H1 (cell line): Measurements from ENCODE around the gene FECH. TPM values are rescaled to one million over a fixed set of nuclear protein-coding genes. Genes with fewer than 3 reads are reported as not detected.

Experiments used
- CTCF ChIA-PET: fragments of 300-600 bp; sonication (Branson Sonifier 250); formaldehyde crosslinking; loops from one replicate; lab custom pipeline; 2021; ENCODE audit not compliant: partially characterized antibody; lab: Charles Lee
- POLR2A ChIA-PET: fragments of 300-600 bp; sonication (Branson Sonifier 250); formaldehyde crosslinking; loops from one replicate; lab custom pipeline; 2021; ENCODE audit warnings: inconsistent platforms; ENCODE audit not compliant: partially characterized antibody; lab: Charles Lee
- DNase-seq, 2 experiments: peaks; one replicate each; pipeline versions ENCODE4 v3.0.0 to v3.0.0-alpha.2; 2010 to 2022; ENCODE audit warnings: low spot score in 2 of 2, low read depth in 1 of 2, mixed read lengths in 1 of 2
- FAIRE-seq: peaks from 2 replicates; lab custom pipeline; 2011; peaks lifted over from hg19 to GRCh38; lab: Jason Lieb, UNC
- H2AFZ ChIP-seq: 2 replicates; pipeline ENCODE4 v1.8.1; 2012; ENCODE audit warnings: low read length, inconsistent platforms
- H2AK5ac ChIP-seq: 2 replicates; pipeline ENCODE4 v1.6.1; 2013; ENCODE audit warnings: low read depth, low read length
- H2BK120ac ChIP-seq: replicated peaks from 2 replicates; pipeline ENCODE3; 2013; ENCODE audit warnings: low read depth, low read length, inconsistent platforms
- H2BK12ac ChIP-seq: 2 replicates; pipeline ENCODE4 v1.6.1; 2013; ENCODE audit warnings: low read depth, low read length
- H2BK15ac ChIP-seq: 2 replicates; pipeline ENCODE4 v1.6.1; 2013; ENCODE audit warnings: low read length
- H2BK20ac ChIP-seq: 2 replicates; pipeline ENCODE4 v1.6.1; 2013; ENCODE audit warnings: low read length
- H2BK5ac ChIP-seq: 2 replicates; pipeline ENCODE4 v1.6.1; 2013; ENCODE audit warnings: low read depth, low read length
- H3K14ac ChIP-seq: 2 replicates; pipeline ENCODE4 v1.6.1; 2013; ENCODE audit warnings: inconsistent platforms; ENCODE audit not compliant: insufficient read length
- H3K18ac ChIP-seq: 2 replicates; pipeline ENCODE4 v1.6.1; 2013; ENCODE audit warnings: low read length; ENCODE audit errors: extremely low read depth
- H3K23ac ChIP-seq: 2 replicates; pipeline ENCODE4 v1.6.1; 2013; ENCODE audit warnings: inconsistent platforms; ENCODE audit not compliant: insufficient read length
- H3K23me2 ChIP-seq: 2 replicates; pipeline ENCODE4 v1.6.1; 2013; ENCODE audit warnings: low read depth, low read length
- H3K27ac ChIP-seq: 2 replicates; pipeline ENCODE4 v1.6.1; 2011; ENCODE audit warnings: low read depth, low read length, inconsistent platforms
- H3K27me3 ChIP-seq, 4 experiments: replicated peaks in 1 of 4; 1 replicate in 1 of 4; 2 replicates in 3 of 4; pipeline versions ENCODE4 v1.6.1 to v1.8.1; 2011 to 2013; ENCODE audit warnings: low read length in 3 of 4, mild to moderate bottlenecking in 3 of 4, inconsistent platforms in 2 of 4, mixed read lengths in 2 of 4, moderate library complexity in 1 of 4; ENCODE audit not compliant: control insufficient read depth in 3 of 4, insufficient read depth in 3 of 4; ENCODE audit errors: extremely low read depth in 1 of 4
- H3K36me3 ChIP-seq, 4 experiments: 2 replicates each; pipeline versions ENCODE4 v1.6.1 to v1.8.1; 2011 to 2013; ENCODE audit warnings: mild to moderate bottlenecking in 4 of 4, low read length in 3 of 4, moderate library complexity in 2 of 4, control low read depth in 1 of 4, inconsistent platforms in 1 of 4; ENCODE audit not compliant: insufficient read depth in 4 of 4, control insufficient read depth in 2 of 4
- H3K4ac ChIP-seq: replicated peaks from 2 replicates; pipeline ENCODE3; 2013; ENCODE audit warnings: low read length, low read depth, mixed read lengths, inconsistent platforms; ENCODE audit not compliant: insufficient read length
- H3K4me1 ChIP-seq, 4 experiments: replicated peaks in 1 of 4; 1 replicate in 1 of 4; 2 replicates in 3 of 4; pipeline versions ENCODE4 v1.6.1 to v1.8.1; 2011 to 2013; ENCODE audit warnings: low read length in 3 of 4, inconsistent platforms in 2 of 4, mixed read lengths in 1 of 4; ENCODE audit not compliant: insufficient read depth in 4 of 4, control insufficient read depth in 3 of 4
- H3K4me2 ChIP-seq, 2 experiments: 2 replicates each; pipeline versions ENCODE4 v1.6.1 to v1.8.1; 2011 to 2013; ENCODE audit warnings: low read depth in 2 of 2, low read length in 2 of 2, control low read depth in 1 of 2, inconsistent platforms in 1 of 2, mild to moderate bottlenecking in 1 of 2; ENCODE audit not compliant: insufficient read depth in 1 of 2
- H3K4me3 ChIP-seq, 4 experiments: fragments of 200-600, 300-600 bp in 1 of 4; sonication (generic), shearing (Covaris generic), sonication (Bioruptor Twin) in 1 of 4; 2 replicates each; pipeline versions ENCODE4 v1.5.1 to v1.8.1; 2011 to 2016; ENCODE audit warnings: low read length in 4 of 4, low read depth in 3 of 4, control low read depth in 2 of 4, inconsistent platforms in 2 of 4, mild to moderate bottlenecking in 2 of 4, mixed read lengths in 1 of 4, moderate library complexity in 1 of 4; ENCODE audit not compliant: insufficient read depth in 2 of 4; ENCODE audit errors: extremely low read depth in 1 of 4
- H3K56ac ChIP-seq: replicated peaks from 2 replicates; pipeline ENCODE3; 2013; ENCODE audit warnings: low read depth, mild to moderate bottlenecking, mixed read lengths, low read length, inconsistent platforms; ENCODE audit not compliant: insufficient read length
- H3K79me1 ChIP-seq: 2 replicates; pipeline ENCODE4 v1.6.1; 2013; ENCODE audit warnings: low read depth, low read length, control low read depth
- H3K79me2 ChIP-seq, 2 experiments: 2 replicates each; pipeline versions ENCODE4 v1.6.1 to v1.8.1; 2012 to 2013; ENCODE audit warnings: low read length in 2 of 2, mild to moderate bottlenecking in 2 of 2, inconsistent platforms in 1 of 2; ENCODE audit not compliant: insufficient read depth in 2 of 2, control insufficient read depth in 1 of 2
- H3K9ac ChIP-seq, 4 experiments: replicated peaks in 1 of 4; 1 replicate in 1 of 4; 2 replicates in 3 of 4; pipeline versions ENCODE4 v1.6.1 to v1.8.1; 2011 to 2013; ENCODE audit warnings: low read depth in 3 of 4, low read length in 3 of 4, control low read depth in 2 of 4, mild to moderate bottlenecking in 2 of 4, moderate library complexity in 2 of 4, inconsistent platforms in 1 of 4; ENCODE audit errors: extremely low read depth in 1 of 4
- H3K9me3 ChIP-seq, 2 experiments: 2 replicates each; pipeline versions ENCODE4 v1.6.1 to v1.8.1; 2012 to 2013; ENCODE audit warnings: mild to moderate bottlenecking in 2 of 2, moderate library complexity in 2 of 2, control low read depth in 1 of 2, inconsistent platforms in 1 of 2, low read depth in 1 of 2, low read length in 1 of 2, mixed read lengths in 1 of 2; ENCODE audit not compliant: insufficient read depth in 2 of 2
- H4K20me1 ChIP-seq, 2 experiments: replicated peaks in 1 of 2; 2 replicates each; pipeline versions ENCODE3 to v1.8.1; 2011 to 2013; ENCODE audit warnings: inconsistent platforms in 2 of 2, low read length in 2 of 2, mild to moderate bottlenecking in 1 of 2; ENCODE audit not compliant: insufficient read depth in 2 of 2, control insufficient read depth in 1 of 2
- H4K5ac ChIP-seq: 2 replicates; pipeline ENCODE4 v1.6.1; 2013; ENCODE audit warnings: low read length, low read depth, mixed read lengths, inconsistent platforms; ENCODE audit not compliant: insufficient read length
- H4K8ac ChIP-seq: 2 replicates; pipeline ENCODE4 v1.8.0; 2013; ENCODE audit warnings: mild to moderate bottlenecking, moderate library complexity, low read length, inconsistent platforms; ENCODE audit not compliant: insufficient read depth; ENCODE audit errors: extremely low read depth
- H4K91ac ChIP-seq: replicated peaks from 2 replicates; pipeline ENCODE3; 2013; ENCODE audit warnings: low read length, mixed read lengths, inconsistent platforms; ENCODE audit not compliant: insufficient read length
- CBX5 ChIP-seq: fragments of 300-800, 300-1000 bp; sonication (generic); IDR thresholded peaks from 2 replicates; pipeline ENCODE4 v1.7.1; 2016; ENCODE audit warnings: antibody characterized with exemption, low read length, low read depth
- CBX8 ChIP-seq: fragments of 300-800, 300-1000 bp; sonication (generic); IDR thresholded peaks from 2 replicates; pipeline ENCODE4 v1.7.1; 2016; ENCODE audit warnings: low read depth, low read length, borderline replicate concordance
- CHD1 ChIP-seq: IDR thresholded peaks from 2 replicates; pipeline ENCODE4 v1.6.1; 2012; ENCODE audit warnings: low read depth, low read length, improper control_type of control experiment
- EGR1 ChIP-seq: IDR thresholded peaks from 2 replicates; pipeline ENCODE4 v1.6.1; 2011; ENCODE audit warnings: low read depth, low read length, borderline replicate concordance
- FOSL1 ChIP-seq: IDR thresholded peaks from 2 replicates; pipeline ENCODE4 v1.6.1; 2011; ENCODE audit warnings: mild to moderate bottlenecking, low read depth, low read length, moderate library complexity; ENCODE audit not compliant: insufficient read depth
- KDM4A ChIP-seq: IDR thresholded peaks from one replicate; pipeline ENCODE4 v1.7.1; 2012; ENCODE audit warnings: low read depth, mild to moderate bottlenecking, moderate library complexity, low read length, inconsistent platforms; ENCODE audit not compliant: severe bottlenecking
- KDM5A ChIP-seq: fragments of 200-600 bp; IDR thresholded peaks from 2 replicates; pipeline ENCODE4 v1.7.1; 2012; ENCODE audit warnings: mild to moderate bottlenecking, low read length, inconsistent platforms, mixed read lengths
- MAFK ChIP-seq: IDR thresholded peaks from 2 replicates; pipeline ENCODE4 v1.6.1; 2012; ENCODE audit warnings: low read depth, mild to moderate bottlenecking, improper control_type of control experiment, low read length
- NRF1 ChIP-seq: IDR thresholded peaks from 2 replicates; pipeline ENCODE4 v1.6.1; 2011; ENCODE audit warnings: mild to moderate bottlenecking, low read depth, low read length, improper control_type of control experiment
- RAD21 ChIP-seq, 2 experiments: IDR thresholded peaks in 1 of 2; conservative IDR thresholded peaks in 1 of 2; 2 replicates each; pipeline ENCODE4 v1.6.1; 2011; ENCODE audit warnings: low read depth in 2 of 2, low read length in 2 of 2, improper control_type of control experiment in 1 of 2, inconsistent platforms in 1 of 2, mild to moderate bottlenecking in 1 of 2, moderate library complexity in 1 of 2
- RBBP5 ChIP-seq: IDR thresholded peaks from 2 replicates; pipeline ENCODE4 v1.7.1; 2012; ENCODE audit warnings: low read depth, mild to moderate bottlenecking, inconsistent platforms, low read length, moderate library complexity, borderline replicate concordance
- SIX5 ChIP-seq: IDR thresholded peaks from 2 replicates; pipeline ENCODE4 v1.6.1; 2011; ENCODE audit warnings: mild to moderate bottlenecking, low read depth, low read length
- SP4 ChIP-seq: IDR thresholded peaks from 2 replicates; pipeline ENCODE4 v1.6.1; 2012; ENCODE audit warnings: low read length, inconsistent platforms
- TAF7 ChIP-seq: optimal IDR thresholded peaks from 2 replicates; pipeline ENCODE3; 2011; ENCODE audit warnings: low read depth, mild to moderate bottlenecking, inconsistent platforms, low read length, moderate library complexity, borderline replicate concordance
- TBP ChIP-seq: IDR thresholded peaks from 2 replicates; pipeline ENCODE4 v1.6.1; 2011; ENCODE audit warnings: low read depth, low read length, improper control_type of control experiment
- WGBS, 2 experiments: shearing (Covaris generic) in 1 of 2; methylation state at CpG; one replicate each; pipeline versions ENCODE4 v1.1.6 to v1.1.7; 2013 to 2015; ENCODE audit warnings: low lambda C conversion rate in 2 of 2, mixed read lengths in 2 of 2, inconsistent platforms in 1 of 2, low coverage in 1 of 2, missing lambda C conversion rate in 1 of 2; ENCODE audit not compliant: insufficient replicate concordance in 2 of 2, insufficient coverage in 1 of 2, insufficient read length in 1 of 2; ENCODE audit errors: extremely low coverage in 1 of 2, missing lambda C conversion rate in 1 of 2; 5-methylcytosine and 5-hydroxymethylcytosine counted together
- polyA plus RNA-seq, 7 experiments: library from polyadenylated mRNA; depleted of rRNA in 3 of 7; stranded (reverse) in 5 of 7; unstranded in 2 of 7; fragments of >200 nt in 5 of 7; fragments of 200-250 nt in 2 of 7; gene quantifications; 1 replicate in 5 of 7; 2 replicates in 1 of 7; 4 replicates in 1 of 7; pipeline versions ENCODE4 v1.2.1 to v1.2.3, GENCODE V29; 2011 to 2013; ENCODE audit warnings: missing spikeins in 2 of 7, mixed read lengths in 2 of 7
- total RNA-seq: library from RNA; stranded (reverse); fragmentation: NEBNext Ultra II Directional; extraction: Animal tissue kit (Norgen Biotek cat#: 25700); gene quantifications from 2 replicates; pipeline ENCODE4 v1.2.1, GENCODE V29; 2021

Gene FECH
- total and polyA plus RNA-seq, 2 of the 8 experiments (the other 6 are each of a cell fraction or from before 2014, with no cell fraction given) = 13.1 to 26.6 TPM

DNA sequence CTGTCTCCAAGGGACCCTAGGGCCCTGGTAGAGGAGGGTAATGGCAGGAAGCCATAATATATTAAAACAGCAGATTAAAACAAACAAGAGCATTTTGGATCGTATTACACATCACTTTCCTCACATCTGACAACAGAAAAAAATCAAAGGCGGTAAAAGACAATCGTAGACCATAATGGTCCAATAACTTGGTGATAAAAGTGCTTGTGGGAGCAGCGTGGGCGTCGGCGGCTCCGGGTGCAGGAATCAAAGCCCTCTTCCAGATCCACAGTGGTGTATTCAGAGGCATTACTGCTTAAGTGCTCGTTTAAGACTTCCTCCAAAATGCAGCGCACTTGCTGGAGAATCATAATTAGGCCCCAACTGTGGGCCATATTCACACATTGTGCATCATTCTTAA lies 68.0 kb downstream of the FECH start:
- H3K27ac ChIP-seq = no peak overlapping the region

More for the DNA sequence above, 68.0 kb downstream of the FECH start:
- ChIA-PET POLR2A (no interaction called here), CTCF (interaction anchor here (1.7 kb wide), 1 partner anchor 43 kb away, joined by 4 read pairs; no protein-coding TSS in a partner anchor)
- no peak overlapping the region for H4K5ac ChIP-seq
- no peak overlapping the region for H2BK120ac ChIP-seq
- H3K4me1 ChIP-seq = no peaks in the 10 kb centered on the region
- no peak overlapping the region for H3K4me3 ChIP-seq
- no peaks in the 10 kb centered on the region for H3K79me2 ChIP-seq
- H4K20me1 ChIP-seq = no peaks in the 10 kb centered on the region
- no peak overlapping the region for H3K9ac ChIP-seq
- H3K27me3 ChIP-seq = no peaks in the 10 kb centered on the region
- no peak overlapping the region for H2AFZ ChIP-seq
- H4K8ac ChIP-seq = no peak overlapping the region; the same call in 1 of the 2 replicates
- no peak overlapping the region for H3K4ac ChIP-seq
- no peak overlapping the region for H4K91ac ChIP-seq
- no peak overlapping the region for H2AK5ac ChIP-seq
- no peak overlapping the region for H3K56ac ChIP-seq
- H2BK20ac ChIP-seq = no peak overlapping the region
- no peaks in the 10 kb centered on the region for H3K36me3 ChIP-seq
- H3K14ac ChIP-seq = no peak overlapping the region
- TF ChIP-seq TBP (no peak), MAFK (no peak), FOSL1 (no peak), NRF1 (no peak), TAF7 (no peak), SP4 (no peak), CHD1 (no peak), CBX8 (no peak), EGR1 (no peak), CBX5 (no peak), RAD21 (IDR thresholded peaks at IDR 0.05 in 1 of 2, conservative IDR thresholded peaks at IDR 0.05 in 1 of 2; ENCODE audit: low read depth in 2 of 2, low read length in 2 of 2) (no peak), KDM5A (no peak), SIX5 (no peak), KDM4A (no peak), RBBP5 (no peak)
- TF ChIP-seq, all 59 proteins: peak for 0
- no peak overlapping the region for H3K18ac ChIP-seq
- FAIRE-seq = no peak
- no peaks in the 10 kb centered on the region for H3K23me2 ChIP-seq
- no peak overlapping the region for H2BK15ac ChIP-seq
- 86% methylated on average over 10 of the region's 10 CpGs; no CpG with 5 or more reads in 1 of the 2 experiments for WGBS, 2 experiments
- no peaks in the 10 kb centered on the region for H3K79me1 ChIP-seq
- H3K23ac ChIP-seq = no peak overlapping the region
- H2BK12ac ChIP-seq = no peak overlapping the region
- DNase-seq = no peak
- H3K9me3 ChIP-seq = no peaks in the 10 kb centered on the region
- no peak overlapping the region for H3K4me2 ChIP-seq
- no peak overlapping the region for H2BK5ac ChIP-seq
